ENCODE results near the gene LHFPL6.

- TF ChIP-seq CTCF (IDR thresholded peaks at IDR 0.05) (no peak), POLR2A (IDR thresholded peaks at IDR 0.05) (no peak)
These were observed 81.3 kb downstream of the LHFPL6 start for GRCh38 chr13:39521701-39522100.
